Measurements from ENCODE around the gene NPHP3. TPM values are rescaled to one million over a fixed set of nuclear protein-coding genes. Genes with fewer than 3 reads are reported as not detected.

The NPHP3 gene
- total RNA-seq, 2 donors from 2014 or later = 15.7 to 23.0 TPM

DNA sequence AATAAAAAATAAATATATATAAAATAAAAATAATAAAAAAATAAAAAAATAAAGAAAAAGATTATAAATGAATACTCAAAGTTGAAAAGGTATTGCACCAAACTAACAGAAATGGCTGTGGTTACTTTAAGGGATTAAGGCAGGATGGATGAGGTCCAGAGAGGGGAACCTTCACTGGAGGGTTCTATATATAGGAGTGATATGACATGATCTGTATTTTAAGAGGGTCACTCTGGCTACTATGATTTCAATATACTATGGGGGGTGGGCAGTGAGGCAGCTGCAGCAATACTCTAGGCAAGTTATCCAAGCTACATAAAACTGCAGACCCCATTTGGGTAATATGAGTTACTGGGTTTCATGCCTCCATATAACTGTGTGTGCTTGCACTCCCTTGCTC is 87.2 kb downstream of the NPHP3 start:
- TF ChIP-seq, protein P1, sequence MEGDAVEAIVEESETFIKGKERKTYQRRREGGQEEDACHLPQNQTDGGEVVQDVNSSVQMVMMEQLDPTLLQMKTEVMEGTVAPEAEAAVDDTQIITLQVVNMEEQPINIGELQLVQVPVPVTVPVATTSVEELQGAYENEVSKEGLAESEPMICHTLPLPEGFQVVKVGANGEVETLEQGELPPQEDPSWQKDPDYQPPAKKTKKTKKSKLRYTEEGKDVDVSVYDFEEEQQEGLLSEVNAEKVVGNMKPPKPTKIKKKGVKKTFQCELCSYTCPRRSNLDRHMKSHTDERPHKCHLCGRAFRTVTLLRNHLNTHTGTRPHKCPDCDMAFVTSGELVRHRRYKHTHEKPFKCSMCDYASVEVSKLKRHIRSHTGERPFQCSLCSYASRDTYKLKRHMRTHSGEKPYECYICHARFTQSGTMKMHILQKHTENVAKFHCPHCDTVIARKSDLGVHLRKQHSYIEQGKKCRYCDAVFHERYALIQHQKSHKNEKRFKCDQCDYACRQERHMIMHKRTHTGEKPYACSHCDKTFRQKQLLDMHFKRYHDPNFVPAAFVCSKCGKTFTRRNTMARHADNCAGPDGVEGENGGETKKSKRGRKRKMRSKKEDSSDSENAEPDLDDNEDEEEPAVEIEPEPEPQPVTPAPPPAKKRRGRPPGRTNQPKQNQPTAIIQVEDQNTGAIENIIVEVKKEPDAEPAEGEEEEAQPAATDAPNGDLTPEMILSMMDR (conservative IDR thresholded peaks at IDR 0.05) = no peak
- Histone ChIP-seq H3K36me3 (ENCODE audit: control insufficient read depth, insufficient read depth, low read length) (peaks cover 13% of the 10 kb centered on the region), H3K9ac (ENCODE audit: extremely low read depth, low read length, poor library complexity, severe bottlenecking) (no peak overlapping the region), H3K4me1 (ENCODE audit: control insufficient read depth, insufficient read depth, low read length) (no peaks in the 10 kb centered on the region), H3K4me3 (ENCODE audit: low read length) (no peak overlapping the region), H3K27me3 (ENCODE audit: control insufficient read depth, insufficient read depth, low read length, poor library complexity, severe bottlenecking) (no peaks in the 10 kb centered on the region), H3K27ac (ENCODE audit: low read depth, low read length) (no peak overlapping the region), H3K9me3 (ENCODE audit: control insufficient read depth, low read length) (no peaks in the 10 kb centered on the region)
- H3K9me3 Mint-ChIP-seq = no peaks in the 10 kb centered on the region
- H3K36me3 Mint-ChIP-seq (ENCODE audit: low read depth) = peaks cover 14% of the 10 kb centered on the region
- H3K4me3 Mint-ChIP-seq = no peak overlapping the region
- no peaks in the 10 kb centered on the region for H3K27me3 Mint-ChIP-seq (ENCODE audit: insufficient read depth)
- H3K4me1 Mint-ChIP-seq = no peaks in the 10 kb centered on the region
- H3K27ac Mint-ChIP-seq = no peak overlapping the region
- DNase-seq = no peak

Other genes starting within 250 kb of the NPHP3 start
- gene ACKR4, start 125.1 kb downstream of the NPHP3 start, total RNA-seq = not detected
- gene ACAD11, start 62.6 kb downstream of the NPHP3 start, total RNA-seq = 10 to 100 TPM; 21.4 to 22.8 TPM
- 10 to 100 TPM; 46.1 to 58.4 TPM for gene UBA5, start 62.1 kb downstream of the NPHP3 start, total RNA-seq